ENCODE results near the gene DPP10.
A peak's percentile ranks its signal among the peaks of the same experiment; 100 is the strongest.

The DPP10 gene

DNA sequence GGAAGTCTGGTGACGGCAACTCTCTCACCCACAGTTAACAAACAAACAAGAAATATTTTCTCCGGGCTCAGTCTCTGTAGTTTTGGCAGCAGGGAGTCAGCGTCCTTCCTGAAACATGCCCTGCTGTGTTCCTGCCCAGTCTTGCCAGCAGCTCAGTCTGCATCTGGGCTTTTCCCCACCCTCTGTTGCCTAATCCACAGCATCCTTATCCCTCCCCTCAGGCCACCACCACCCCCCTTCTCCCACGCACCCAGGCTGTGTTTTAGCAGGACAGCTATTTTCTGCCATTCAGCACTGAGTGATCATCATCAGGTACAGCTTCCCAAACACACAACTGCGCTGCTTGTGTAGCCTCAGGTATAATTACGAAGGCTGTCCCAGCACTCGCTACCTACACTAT is 168.2 kb downstream of the DPP10 start:
- peak; percentile 46 for DNase-seq

DNA sequence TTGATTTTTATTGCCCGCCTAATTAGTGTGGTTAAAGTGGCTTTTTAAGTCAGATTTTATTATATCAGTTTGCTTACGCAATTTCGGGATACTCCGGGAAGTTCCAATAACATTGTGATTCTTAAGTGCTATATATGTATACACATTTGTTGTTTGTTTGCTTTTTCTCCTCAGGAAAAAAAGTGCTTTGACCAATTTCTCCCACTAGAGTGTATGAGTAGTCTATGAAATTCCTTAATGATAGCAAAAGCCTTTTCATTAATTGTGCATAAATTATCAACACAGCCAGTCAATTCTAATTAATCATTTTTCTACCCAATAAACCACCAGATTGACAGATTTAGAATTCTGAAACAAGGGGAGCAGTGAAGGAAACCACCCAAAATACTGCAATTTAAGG is 172.2 kb downstream of the DPP10 start:
- no peak for DNase-seq

DNA sequence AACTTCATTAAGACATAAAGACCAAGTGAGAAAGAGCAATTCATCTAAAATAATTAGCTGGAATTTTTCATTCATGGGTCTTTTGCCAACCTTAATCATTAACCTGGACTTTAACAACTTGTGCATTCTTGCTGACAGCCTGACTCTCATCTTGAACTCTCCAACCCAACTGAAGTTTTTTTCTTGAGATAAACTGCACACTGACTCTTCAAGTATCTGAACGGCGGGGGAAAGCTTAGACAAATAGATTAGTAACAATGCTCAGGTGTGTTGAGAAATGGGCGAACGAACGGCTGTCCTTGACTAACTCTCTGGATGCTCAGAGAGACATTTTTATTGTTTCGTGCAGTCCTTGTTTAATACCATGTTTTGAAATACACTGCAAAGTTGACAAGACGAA is 186.0 kb downstream of the DPP10 start:
- DNase-seq = no peak

DNA sequence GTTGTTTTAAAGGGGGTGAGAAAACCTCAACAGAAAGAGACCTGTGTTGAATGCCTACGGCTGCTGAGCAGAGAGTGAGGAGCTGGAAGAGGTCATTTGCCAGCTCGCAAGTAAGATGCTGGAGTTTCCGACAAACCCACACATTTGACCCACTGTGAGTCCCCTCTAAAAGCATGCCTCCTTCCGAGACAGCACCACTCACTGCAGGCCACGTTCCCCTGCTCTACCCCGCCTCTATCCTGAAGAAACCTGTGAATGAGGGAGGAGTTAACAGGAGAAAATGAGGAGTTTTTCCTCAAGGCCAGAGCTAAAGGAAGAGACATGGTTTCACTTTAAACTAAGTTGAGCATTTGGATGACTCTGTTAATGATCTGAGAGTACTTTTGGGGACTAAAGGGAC is 188.7 kb downstream of the DPP10 start:
- no peak for DNase-seq

DNA sequence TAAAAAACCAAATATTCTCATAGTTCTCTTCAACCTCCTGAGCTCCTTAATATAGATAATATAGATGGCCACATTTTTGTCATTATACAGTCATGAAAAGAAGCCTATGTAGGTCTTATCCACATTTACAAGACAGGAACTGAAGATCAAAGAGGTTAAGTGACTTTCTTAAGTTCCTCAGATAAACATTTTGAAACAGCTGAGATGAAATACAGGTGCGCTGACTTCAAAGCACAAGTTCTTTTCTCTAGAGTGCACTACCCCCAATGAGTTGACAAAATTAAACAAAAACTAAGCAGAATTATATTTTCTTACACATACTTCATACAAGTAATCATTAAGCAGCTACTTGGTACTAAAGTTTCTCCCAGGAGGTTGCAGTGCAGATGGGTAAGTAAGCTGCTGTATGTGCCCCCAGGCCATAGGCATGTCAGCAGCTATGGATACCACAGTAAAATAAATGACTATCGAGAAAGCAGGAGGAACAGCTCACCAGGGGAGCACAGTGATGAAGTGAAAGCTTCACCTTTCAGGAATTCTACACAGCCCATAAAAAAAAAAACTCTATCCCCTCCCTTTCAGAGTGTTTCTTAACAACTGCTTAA is 199.8 kb downstream of the DPP10 start:
- DNase-seq = no peak

DNA sequence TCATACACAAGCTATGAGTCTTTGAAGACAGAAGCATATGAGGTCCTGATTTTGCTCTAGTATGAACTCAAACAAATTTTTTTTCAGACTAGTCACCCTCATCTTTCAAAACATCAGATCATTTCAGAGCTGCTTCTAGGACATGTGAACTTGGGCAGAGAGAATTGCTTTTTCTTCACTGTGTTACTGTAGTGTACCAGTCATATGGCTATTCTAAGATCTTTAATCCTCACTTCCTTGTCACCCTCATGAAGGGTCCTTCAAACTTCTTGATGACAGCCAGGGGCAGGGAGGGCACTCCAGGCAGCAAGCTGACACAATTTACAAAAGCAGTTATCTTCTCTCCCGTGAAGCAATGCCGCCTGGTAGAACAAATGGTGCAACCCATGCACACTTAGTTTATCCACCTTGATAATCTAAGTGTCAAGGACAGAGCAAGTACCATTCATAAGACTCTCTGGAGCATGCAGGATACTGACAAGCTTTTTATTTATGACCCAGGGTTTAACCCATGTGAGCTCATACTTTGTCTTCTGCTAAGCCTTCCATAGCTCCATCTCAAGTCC is 200.6 kb downstream of the DPP10 start:
- DNase-seq = no peak

DNA sequence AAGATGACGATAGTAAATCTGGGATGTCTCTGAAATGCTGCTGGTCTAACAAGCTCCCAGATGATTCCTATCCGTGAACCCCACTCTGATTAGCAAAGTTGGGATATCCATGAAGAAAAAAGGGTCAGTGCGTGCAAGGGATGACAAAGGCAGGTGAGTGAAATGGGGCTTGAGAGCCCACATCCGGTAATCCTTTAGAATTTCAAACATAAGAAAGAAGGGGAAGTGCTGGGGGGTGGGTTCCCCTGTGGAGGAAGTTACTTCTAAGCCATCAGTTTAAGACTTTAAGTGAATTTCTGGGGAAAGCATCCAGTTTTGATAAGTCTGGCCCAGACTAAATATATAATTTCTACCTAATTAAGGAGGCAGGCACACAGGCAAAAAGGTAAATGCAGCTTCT is 209.5 kb downstream of the DPP10 start:
- no peak for DNase-seq

DNA sequence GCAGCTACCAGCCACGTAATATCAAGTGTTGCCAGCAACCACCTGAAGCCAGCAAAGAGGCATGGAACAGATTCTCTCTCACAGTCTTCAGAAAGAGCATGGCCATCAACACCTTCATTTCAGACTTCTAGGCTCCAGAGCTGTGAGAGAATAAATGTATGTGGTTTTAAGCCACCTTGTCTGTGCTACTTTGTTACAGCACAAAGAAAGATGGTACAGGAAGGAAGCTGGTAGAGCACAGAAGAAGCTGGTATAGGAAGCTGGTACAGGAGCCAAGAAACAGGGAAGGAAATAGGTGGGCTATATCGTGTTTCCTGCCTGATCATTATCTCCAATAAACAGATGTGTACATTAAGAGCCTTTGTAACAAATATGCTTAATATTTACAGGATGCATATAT is 217.4 kb downstream of the DPP10 start:
- no peak for DNase-seq

DNA sequence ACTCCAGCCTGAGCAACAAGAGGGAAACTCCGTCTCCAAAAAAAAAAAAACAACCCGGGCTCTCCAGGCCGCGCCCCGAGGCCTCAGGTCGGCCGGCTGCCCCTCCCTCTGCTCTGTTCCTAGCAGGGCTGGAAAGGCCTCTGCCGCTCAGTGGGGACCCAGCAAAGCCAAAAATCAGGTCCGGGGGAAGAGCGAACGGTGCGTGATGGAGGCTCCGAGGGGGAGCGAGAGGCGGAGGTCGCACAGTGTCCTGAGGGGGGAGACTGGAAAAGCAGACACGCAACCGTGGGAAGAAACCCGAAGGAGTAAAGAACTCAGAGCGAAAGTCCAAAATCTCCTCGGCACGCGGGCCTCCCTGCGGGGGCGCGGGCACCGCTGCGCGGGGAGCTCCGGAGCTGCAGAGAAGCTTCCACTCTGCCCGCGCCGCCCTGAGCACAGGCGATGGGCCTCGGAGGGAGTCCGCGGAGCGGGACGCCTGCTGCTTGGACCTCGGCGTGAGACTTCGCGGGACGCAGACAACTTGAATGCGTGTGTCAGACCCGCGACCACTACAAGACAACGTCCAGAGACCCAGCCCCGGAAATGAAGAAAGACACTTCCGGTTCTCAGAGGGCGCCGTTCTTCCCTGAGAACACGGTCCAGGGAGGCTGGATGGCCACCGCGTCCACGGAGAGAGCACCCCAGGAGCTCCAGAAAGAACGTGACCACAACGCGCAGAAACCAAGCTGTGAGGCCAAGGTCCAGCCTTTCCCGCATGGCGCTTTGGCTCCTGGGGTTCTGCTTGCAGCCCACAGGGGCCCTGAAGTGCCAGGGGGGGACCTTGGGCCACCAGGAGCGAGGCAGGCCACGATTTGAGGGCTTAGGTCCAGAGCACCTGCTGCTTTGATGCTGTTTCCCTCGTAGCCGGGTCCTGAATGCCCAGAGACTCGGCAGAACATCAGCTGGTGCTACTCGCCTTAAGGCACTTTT is 219.8 kb downstream of the DPP10 start:
- peak; percentile 3 for DNase-seq

DNA sequence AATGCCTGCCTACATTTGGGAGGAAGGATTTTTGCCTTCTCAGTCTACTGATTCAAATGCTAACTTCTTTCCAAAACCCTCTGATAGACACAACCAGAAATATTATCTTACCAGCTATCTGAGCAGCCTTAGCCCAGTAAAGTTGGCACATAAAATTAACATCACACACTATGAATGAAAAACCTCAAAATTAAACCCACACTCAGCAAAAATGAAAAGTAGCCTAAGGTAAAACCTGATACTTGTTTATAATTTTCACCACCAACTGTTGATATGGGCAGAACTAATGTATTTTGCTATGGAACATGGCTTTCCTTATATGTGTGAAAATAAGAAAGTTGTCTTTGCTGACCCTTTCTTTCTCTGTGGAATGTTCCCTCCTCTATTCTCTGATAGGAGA is 226.0 kb downstream of the DPP10 start:
- DNase-seq = no peak

DNA sequence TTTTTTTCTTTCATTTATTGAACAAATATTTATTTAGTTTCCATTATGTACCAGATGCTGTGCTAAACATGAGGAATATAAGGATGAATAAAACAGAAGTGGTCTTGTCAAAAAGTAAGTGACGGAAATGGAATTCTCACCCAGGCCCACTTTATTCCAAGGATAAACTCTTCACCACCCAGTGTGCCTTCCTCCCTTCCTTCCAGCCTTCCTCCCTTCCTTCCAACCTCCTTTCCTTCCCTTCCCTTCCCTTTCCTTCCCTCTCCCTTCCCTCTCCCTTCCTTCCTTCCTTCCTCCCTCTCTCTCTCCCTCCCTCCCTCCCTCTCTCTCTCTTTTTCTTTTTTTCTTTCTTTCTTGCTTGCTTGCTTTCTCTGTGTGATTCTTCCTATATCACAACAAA is 240.8 kb downstream of the DPP10 start:
- no peak for DNase-seq

DNA sequence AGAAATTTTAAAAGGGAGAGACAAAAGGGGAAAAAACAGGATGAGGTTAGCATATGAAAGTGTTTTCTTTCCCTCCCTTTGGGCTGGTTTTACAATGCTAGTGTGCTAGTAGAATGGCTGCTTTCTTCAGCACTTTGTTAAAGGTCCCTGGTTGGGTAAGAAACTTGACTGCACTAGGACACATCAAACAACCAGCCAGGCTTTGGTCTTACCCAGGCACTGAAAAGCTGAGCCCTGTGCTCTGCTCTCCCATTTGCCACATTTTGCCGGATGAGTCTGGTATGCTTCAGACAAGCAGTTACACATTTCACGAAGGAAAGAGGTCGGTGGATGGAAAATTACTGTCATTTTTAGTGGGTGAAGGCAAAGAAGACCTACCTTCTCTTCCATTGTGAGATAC is 242.0 kb downstream of the DPP10 start:
- no peak for DNase-seq

DNA sequence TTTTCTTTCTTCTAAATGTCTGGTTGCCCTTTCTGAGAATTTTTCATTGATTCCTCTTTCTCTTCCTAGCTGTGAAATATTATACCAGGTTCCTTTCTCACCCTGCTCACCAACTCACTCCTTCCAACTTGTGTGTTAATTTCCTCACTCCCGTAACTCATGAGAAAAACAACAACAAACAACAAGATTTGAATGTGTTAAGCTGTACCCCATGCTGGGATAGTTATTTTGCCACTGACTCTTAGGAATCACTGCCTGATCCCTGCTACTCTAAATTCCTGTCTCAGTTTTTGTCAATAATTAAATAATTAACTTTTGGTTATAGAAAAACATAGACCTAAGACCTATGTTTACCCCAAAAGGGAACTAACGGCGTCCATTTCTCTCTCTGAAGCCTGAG is 242.7 kb downstream of the DPP10 start:
- no peak for DNase-seq

DNA sequence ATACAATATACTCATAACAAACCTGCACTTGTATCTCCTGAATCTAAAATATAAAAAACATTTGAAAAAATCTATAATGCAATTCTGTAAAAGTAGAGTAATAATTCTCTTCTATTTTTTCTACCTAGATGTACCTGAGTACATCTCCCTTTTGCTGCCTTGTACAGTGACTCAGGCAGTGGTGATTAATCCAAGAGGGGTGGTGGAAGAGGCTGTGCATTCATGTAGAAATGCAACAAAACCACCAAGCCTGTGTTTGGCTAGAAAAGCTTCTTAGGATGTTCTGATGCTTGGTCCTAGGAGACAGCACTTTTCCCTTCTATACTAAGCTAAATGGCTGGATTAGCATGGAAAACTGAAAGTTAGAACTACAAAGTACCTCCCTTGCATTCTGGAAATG is 245.8 kb downstream of the DPP10 start:
- DNase-seq = no peak

DNA sequence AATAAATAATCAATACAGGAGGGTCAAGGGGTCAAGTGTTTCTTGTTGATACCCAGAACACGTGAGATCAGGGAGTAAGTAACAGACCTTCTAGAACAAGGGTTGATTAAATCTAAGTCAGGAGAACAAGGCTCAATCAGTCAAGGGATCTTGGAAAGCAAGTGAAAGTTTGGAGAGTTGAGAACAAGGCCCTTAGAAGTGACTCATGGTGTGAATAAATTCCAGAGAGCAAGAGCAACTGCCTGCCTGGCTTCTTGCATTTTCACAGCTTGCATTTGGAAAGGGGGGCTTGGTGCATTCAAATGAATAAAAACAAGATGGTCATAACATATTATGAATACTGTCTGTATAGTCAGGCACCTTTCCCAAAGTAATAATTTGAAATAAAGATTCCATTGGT is 256.1 kb downstream of the DPP10 start:
- DNase-seq = no peak

DNA sequence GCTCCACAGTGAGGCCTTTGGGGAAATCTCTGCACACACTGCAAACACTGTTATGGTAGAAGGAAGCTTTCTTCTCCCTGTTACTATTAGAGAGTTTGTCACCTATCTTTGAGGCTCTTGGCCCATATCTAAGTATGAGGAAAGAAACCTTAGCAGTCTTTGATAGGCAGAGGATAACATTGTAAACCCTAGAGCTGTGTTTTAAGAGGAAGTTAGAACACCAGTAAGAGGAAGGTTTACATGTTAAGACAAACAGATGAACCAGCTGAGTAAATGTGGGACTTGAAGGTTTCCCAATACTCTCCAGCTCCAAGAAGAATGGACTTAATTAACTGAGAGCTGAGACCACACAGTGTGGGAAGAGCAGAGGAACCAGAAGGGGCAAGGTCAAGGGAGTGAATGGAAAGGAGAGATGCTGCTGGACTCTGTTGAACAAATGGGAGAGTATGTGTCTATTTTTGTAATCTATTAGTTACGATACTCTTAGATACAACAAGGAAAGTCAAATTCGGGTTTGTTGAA is 257.0 kb downstream of the DPP10 start:
- no peak for DNase-seq

DNA sequence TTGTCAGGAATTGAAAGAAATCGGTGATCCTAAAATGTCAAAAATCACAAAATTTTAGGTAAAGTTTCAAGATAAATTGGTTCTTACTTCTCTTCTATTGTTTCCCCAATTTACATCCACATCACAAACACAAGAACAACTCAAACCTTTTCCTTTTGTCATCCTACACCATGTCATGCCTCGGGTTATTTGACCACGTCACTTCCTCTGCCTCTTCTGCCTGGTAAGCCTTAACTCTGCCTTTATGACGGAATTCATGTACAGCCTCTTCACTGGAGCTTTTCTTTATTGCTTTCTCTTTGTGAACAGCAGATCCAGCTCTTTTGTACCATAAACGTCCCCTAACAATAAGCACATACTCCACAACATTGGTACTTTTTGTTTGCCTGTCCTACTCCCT is 258.0 kb downstream of the DPP10 start:
- no peak for DNase-seq

DNA sequence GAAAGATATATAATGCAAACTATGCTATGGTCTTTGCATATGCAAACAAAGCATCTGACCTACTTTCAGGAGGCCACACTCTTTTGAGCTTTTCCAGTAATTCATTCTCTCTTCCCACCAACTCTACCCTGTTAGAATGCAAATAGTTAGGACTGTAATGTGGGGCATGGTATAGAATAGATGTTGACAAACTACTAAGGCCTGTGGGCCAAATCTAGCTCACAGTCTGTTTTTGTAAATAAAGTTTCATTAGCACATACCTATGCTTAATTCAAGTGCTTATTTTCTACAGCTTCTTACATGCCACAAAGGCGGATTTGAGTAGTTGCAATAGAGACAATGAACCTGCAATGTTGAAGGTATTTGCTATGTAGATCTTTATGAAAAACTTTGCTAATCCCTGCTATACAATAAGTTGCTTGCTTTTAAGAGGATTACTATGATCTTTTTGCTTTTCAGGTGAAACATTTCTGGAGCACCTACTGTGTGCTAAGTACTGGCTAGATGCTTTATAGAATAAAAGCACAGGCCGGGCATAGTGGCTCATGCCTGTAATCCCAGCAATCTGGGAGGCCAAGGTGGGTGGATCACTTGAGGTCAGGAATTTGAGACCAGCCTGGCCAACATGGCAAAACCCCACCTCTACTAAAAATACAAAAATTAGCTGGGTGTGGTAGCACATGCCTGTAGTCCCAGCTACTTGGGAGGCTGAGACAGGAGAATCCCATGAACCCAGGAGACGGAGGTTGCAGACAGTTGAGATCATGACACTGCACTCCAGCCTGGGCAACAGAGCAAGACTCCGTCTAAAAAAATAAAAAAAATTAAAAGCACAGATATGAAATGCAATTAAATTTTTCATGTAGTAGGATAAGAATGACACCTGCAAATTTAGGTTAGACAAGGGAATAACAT is 267.8 kb downstream of the DPP10 start:
- no peak for DNase-seq

DNA sequence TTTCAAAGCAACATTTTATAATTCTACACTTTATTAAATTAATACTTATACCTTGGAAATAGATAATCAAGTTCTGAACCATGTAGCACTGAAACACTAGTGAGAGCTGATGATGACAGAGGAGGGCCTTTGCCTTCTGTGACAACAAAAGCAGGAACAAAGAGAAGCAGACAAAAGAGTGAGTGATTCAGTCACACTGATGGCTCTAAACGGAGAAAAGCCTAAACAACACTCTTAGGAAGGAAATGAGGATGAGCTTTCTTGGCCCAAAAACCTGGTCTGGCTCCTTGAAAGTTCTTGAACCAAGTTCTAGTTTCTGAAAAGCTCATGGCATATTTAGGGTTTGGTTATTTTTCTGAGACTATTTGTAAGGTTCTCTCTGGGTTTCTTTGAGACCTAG is 271.9 kb downstream of the DPP10 start:
- no peak for DNase-seq

DNA sequence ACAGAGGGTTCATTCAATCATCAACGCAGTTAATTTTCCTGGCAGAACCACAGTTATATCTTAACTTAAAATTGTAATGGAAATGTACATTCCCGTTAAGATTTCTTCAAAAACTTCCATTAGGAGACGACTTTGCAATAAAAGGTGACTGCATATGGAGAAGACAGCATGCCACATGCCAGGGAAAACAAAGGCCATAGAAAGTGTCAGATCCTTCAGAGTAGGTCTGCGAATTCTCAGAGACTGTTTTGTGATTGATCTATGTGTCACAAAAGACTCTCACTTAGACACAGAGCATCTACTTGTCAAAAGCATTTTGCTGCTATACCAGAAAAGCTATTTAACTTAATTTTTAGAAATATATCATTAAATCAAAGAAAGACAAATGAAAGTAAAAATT is 274.6 kb downstream of the DPP10 start:
- no peak for DNase-seq

DNA sequence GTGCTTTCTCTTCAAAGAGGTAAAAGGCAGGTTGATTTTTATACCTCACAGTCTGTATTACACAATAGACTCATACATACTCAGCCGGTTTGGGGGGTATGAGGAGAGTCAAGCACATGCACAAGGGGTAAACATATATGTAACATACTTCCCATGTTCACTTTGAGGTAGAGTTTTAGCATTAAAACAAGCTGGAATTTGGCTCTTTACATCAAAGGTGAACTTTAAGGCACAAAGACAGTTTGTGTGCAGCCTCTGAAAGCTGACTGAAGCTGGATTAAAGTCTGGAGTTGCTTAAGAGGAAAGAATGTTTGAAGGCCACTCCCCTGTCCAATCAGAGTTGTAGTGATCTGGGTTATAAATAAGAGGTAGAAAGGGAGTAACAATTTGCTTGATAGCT is 282.0 kb downstream of the DPP10 start:
- DNase-seq = no peak

DNA sequence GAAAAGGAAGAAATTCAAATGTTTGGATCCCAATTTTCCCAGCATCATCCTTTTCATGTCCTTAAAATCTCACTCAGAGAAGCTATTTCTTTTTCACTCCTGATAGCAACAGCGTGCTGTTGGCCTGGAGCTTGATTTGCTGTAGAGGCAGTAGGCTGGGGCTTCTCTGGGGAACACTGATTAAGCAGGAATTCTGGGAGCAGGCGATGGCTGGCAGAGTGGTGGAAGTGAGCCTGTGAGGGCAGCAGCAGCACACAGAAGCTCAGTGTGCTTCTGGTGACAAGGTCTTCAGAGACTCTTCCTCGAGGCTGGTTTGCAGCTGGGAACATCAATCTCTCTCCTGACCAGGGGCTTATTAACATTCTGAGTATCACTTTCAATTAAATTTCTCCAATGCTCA is 284.6 kb downstream of the DPP10 start:
- no peak for DNase-seq

DNA sequence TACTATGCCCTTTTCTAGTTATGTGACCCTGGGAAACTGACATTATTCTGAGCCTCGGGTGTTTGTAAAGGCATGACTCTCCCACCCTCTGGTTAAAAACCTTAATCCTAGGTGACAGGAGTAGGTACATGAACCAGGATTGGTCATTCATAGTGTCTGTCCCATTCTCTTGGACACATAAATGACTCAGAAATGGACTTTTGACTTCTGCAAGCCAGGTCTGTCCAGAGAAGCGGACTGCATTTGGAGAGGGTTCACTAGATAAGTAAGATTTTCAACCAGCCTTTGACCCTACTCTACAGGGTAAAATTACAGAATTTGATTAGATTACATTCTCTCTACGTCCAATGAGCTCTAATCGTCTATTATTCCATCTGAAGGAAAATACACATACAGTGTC is 285.9 kb downstream of the DPP10 start:
- DNase-seq = no peak

Data from NCI-H1694 (cell line).